Measurements from ENCODE around the gene GFER.
"Not testable (repeated sequence)": the region's sequence is repeated elsewhere in the genome, so short reads cannot be mapped to it uniquely, and the experiment has no call there.

Gene GFER

GRCh38 chr16:2005646-2006045 is 21.7 kb downstream of the GFER start:
- no peak for DNase-seq (ENCODE audit: low read depth in 2 of 2)

GRCh38 chr16:2006317-2006716 is 22.3 kb downstream of the GFER start:
- DNase-seq (ENCODE audit: low read depth in 2 of 2) = no peak

- DNase-seq (ENCODE audit: low read depth in 2 of 2) = no peak
Measured at GRCh38 chr16:2007081-2007836, 23.3 kb downstream of the GFER start.

GRCh38 chr16:2008009-2008526 is 24.1 kb downstream of the GFER start:
- DNase-seq (ENCODE audit: low read depth in 2 of 2) = no peak

DNA sequence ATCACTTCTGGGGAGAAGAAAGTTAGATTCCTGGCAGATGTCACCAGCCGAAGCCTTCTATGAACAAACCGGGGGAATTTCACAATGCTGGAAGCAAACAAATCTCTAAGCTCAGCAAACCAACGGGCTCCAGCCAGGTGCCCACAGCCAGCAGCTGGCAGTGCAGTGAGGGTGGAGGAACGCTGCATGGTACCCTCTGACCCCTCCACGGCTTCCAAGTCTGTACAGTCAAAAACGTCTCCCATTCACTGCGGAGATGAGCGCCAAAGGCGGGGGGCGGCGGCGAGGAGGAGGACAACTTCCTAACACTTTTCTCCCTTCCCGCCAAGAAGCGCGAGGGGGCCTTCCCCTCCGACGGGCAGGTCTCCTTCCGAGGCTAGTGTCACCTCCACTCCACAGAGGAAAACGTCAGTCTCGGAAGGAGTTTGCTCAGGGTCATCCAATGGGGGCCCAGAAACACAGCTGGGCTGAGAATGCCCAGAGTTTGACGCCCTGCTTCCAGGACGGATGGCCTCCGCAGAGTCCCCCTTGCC is 24.7 kb downstream of the GFER start:
- DNase-seq (ENCODE audit: low read depth in 2 of 2) = no peak

DNA sequence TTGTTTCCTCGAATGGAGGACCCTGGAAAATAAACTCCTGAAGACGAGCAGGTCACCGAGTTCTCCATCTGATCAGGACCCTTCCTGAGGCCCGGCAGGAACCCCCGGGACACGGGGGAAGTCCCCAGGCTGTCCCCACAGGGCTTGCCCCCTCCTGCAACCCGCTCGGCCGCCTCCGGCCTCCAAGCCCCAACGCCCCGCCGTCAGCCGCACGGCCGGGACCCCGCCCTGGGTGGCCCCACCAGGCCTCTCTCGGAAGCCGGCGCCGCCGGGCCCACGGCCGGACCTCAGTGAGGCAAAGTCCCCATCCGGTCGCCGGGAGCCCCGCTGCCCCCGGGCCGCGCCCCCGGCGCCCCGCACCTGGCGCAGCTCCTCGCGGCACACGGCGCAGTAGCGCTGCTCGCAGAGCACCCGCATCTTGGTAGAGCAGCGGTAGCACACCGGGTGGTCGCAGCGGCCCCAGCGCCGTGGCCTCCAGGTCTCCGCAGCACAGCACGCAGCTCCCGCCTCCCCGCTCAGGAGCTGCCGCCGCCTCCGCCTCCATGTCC is 25.2 kb downstream of the GFER start:
- DNase-seq (ENCODE audit: low read depth in 2 of 2) = no peak

GRCh38 chr16:2009791-2010510 is 26.0 kb downstream of the GFER start, which contains the start of gene ZNF598:
ZNF598 (minus strand) TSS chr16:2009821.
- DNase-seq (ENCODE audit: low read depth in 2 of 2) = peak; percentile 63 to 76

- DNase-seq (ENCODE audit: low read depth in 2 of 2) = not testable (repeated sequence)
Measured at GRCh38 chr16:2011726-2012125, 27.7 kb downstream of the GFER start.

GRCh38 chr16:2013527-2013926 is 29.5 kb downstream of the GFER start:
- DNase-seq (ENCODE audit: low read depth in 2 of 2) = no peak

DNA sequence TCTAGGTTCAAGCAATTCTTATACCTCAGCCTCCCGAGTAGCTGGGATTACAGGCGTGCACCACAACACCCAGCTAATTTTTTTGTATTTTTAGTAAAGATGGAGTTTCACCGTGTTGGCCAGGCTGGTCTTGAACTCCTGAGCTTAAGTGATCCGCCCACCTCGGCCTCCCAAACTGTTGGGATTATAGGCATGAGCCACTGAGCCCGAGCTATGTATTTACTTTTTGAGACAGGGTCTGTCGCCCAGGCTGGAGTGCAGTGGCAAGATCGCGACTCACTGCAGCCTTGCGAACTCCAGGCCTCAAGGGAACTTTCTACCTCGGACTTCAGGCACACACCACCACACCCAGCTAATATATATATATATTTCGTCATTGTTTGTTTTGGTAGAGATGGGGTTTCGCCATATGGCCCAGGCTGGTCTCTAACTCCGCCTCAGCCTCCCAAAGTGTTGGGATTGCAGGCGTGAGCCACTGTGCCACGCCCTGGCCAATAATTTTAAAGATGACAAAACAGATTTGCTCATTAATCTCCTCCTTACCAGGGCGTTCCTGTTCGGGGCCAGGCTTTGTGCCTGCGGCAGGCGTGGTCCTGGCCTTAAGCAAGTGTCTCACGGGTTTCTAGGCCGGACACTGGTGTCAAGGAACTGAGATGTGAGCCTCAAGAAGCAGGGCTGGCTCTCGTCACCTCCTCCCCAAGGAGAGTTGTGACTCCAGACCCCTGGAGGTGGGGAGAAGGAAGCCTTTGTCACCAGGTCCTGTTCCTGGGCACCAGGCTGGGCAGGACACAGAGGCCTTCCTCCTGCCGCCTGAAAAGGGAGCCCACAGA is 31.3 kb downstream of the GFER start:
- DNase-seq (ENCODE audit: low read depth in 2 of 2) = no peak

GRCh38 chr16:2015947-2016208 is 31.9 kb downstream of the GFER start:
- DNase-seq (ENCODE audit: low read depth in 2 of 2) = no peak

DNA sequence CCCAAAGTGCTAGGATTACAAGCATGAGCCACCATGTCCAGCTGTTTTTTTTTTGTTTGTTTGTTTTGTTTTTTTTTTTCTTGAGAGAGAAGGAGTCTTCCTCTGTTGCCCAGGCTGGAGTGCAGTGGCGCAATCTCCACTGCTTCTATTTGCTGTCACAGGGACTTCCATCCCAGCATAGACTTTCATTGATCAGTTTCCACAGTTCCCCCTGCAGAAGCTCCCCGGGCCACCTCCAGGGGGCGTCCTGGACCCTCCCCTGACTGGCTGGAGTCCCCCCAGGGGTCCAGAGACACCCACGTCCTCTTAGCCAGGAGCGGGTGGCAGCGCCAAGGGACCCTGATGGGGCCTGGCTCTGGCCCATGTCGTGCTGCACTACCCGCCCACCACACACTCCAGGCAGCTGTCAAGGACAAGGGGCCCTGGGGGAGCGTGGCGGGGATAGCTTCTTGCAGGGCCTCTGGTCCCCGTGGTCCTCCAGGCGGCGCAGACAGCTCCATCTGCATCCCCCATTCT is 32.5 kb downstream of the GFER start:
- DNase-seq (ENCODE audit: low read depth in 2 of 2) = no peak

DNA sequence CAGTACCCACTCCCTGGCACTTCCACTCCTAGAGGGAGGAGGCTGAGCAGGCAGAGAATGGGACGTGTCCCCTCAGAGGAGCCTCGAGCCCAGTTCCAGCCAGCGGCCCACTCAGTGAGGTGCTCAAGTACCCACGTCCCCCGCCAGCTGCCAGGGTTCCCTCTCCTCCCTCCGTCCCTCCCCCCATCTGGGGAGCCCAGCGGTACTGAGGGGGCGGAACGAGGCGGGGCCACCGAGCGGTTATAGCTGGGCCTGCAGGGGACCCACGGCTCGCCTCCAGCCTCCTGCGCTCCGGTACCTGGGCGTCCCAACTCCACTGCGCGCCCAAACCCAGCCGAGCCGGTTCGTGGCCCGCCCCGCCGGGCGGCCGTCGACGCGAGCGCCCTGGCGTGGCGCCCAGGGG is 35.5 kb downstream of the GFER start, which contains the start of gene NPW:
Gene NPW, plus strand, starts transcription at position 268 of the 403 bp plus-strand sequence.
- DNase-seq (ENCODE audit: low read depth in 2 of 2) = peak in 1 of 2 donors; percentile 33

DNA sequence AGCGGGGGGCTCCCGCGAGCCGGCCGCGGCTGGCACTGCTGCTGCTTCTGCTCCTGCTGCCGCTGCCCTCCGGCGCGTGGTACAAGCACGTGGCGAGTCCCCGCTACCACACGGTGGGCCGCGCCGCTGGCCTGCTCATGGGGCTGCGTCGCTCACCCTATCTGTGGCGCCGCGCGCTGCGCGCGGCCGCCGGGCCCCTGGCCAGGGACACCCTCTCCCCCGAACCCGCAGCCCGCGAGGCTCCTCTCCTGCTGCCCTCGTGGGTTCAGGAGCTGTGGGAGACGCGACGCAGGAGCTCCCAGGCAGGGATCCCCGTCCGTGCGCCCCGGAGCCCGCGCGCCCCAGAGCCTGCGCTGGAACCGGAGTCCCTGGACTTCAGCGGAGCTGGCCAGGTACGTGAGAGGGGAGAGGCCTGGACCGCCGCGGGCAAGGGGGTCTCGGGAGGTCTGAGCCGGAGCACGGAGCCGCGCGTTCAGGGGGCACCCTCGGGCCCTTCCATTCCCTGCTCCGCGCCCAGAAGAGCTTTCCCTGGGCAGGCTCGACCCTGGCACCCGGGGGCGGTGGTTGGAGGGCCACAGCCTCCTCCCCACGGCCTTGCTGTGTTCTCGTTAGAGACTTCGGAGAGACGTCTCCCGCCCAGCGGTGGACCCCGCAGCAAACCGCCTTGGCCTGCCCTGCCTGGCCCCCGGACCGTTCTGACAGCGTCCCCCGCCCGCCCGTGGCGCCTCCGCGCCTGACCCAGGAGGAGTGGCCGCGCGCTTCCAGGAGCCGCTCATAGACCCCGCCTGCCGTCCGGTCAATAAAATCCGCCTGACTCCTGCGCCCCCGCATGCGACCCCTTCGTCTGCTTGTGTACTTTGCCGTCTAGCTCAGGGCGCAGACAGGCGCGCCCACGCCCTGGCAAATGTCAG is 36.2 kb downstream of the GFER start:
- DNase-seq (ENCODE audit: low read depth in 2 of 2) = no peak

DNA sequence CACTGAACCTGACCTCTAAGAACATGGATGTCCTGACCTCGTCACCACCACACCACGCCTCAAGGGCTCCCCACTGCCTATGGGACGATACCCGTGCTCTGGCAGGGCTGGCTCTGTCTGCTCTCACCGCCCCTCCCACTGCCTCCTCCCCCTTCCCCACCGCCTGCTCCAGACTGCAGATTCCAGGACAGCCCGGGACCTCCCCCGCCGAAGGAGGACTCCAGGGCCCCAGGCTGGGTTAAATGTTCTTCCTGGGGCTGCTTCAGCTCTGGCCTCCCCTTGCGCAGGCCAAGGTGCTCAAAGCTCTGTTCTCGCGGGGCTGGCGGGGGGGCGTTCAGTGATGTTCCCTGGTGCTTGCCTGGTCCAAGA is 38.7 kb downstream of the GFER start:
- no peak for DNase-seq (ENCODE audit: low read depth in 2 of 2)

GRCh38 chr16:2023092-2024031 is 39.4 kb downstream of the GFER start:
- peak; percentile 92 to 95 for DNase-seq (ENCODE audit: low read depth in 2 of 2)

GRCh38 chr16:2024032-2024420 is 40.0 kb downstream of the GFER start:
- no peak for DNase-seq (ENCODE audit: low read depth in 2 of 2)

DNA sequence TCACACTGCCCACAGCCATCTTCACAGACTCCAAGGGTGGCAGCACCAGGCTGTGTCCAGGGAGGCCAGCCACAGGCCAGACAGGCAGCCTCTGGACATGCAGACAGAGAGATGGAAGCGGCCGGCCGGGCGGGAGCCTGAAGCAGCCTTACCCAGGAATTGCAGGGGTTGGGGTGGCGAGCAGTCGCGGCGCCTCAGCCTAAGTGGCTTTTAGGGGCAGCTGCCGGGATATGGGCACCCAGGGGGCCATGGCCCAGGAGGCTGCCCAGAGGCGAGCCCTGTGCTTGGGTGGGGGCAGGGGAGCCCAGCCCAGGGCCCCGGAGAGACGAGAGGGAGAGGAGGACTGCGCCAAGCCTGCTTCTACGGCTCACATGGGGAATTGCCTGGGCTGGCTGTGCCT is 41.3 kb downstream of the GFER start:
- DNase-seq (ENCODE audit: low read depth in 2 of 2) = no peak

DNA sequence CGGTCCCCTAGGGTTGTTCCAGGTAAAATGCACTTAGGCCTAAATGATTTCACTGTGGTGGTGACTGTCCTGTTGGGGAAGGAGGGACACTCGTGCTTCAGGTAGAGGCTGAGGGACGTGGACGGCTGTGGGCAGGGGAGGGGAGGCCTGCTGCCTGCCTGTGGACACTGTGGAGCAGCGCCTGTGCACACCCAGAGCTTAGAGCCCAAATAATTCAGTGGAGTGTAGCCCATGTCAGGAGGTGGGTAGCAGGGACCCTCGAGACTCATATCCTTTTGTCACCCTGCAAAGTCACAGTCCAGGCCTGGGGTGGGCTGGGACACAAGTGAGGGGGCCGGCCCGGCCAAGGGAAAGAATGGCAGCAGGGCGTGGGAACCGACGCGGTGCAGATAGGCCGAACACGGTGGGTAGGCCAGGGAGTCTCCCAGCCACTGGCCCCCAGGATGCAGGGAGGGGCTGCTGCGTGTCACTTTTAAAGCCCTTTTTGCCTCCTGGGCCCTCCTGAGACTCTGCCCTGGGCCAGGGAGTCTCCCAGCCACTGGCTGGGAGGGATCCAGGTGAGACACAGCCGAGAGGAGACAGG is 42.0 kb downstream of the GFER start:
- DNase-seq (ENCODE audit: low read depth in 2 of 2) = no peak

Data from stimulated activated CD8-positive, alpha-beta memory T cell treated with anti-CD3 and anti-CD28 coated beads, Interleukin-2, amount 100 ng/mL, for 48 hours (primary cell).